DND-41 (cell line): Measurements from ENCODE around the gene DACT1.
A peak's percentile ranks its signal among the peaks of the same experiment; 100 is the strongest.

Experiments
- ATAC-seq: fragments of 200-7000 bp; cut with Tn5 transposase; 3 replicates; pipeline ENCODE4 v1.9.1; 2021; ENCODE audit warnings: low read depth; ENCODE audit not compliant: insufficient read depth
- DNase-seq: peaks from one replicate; pipeline ENCODE4 v3.0.0-alpha.2; 2020
- H2AFZ ChIP-seq: 2 replicates; pipeline ENCODE4 v1.6.0; 2012; ENCODE audit warnings: low read depth, low read length
- H3K27ac ChIP-seq: 2 replicates; pipeline ENCODE4 v1.5.1; 2012; ENCODE audit warnings: low read length, inconsistent platforms
- H3K27me3 ChIP-seq: fragments of 200-600 bp; sonication (generic); 2 replicates; pipeline ENCODE4 v1.6.0; 2012; ENCODE audit warnings: low read length, mild to moderate bottlenecking, inconsistent platforms; ENCODE audit not compliant: insufficient read depth, poor library complexity
- H3K36me3 ChIP-seq: 2 replicates; pipeline ENCODE4 v1.5.1; 2012; ENCODE audit warnings: low read length, inconsistent platforms; ENCODE audit not compliant: insufficient read depth
- H3K4me1 ChIP-seq: 2 replicates; pipeline ENCODE4 v1.5.1; 2012; ENCODE audit warnings: mild to moderate bottlenecking, low read length; ENCODE audit not compliant: insufficient read depth
- H3K4me2 ChIP-seq: 2 replicates; pipeline ENCODE4 v1.6.0; 2012; ENCODE audit warnings: mild to moderate bottlenecking, moderate library complexity, low read length, inconsistent platforms; ENCODE audit not compliant: insufficient read depth
- H3K4me3 ChIP-seq, 2 experiments: fragments of 200-600 bp in 1 of 2; shearing (Covaris generic) in 1 of 2; 2 replicates each; pipeline ENCODE4 v1.5.1; 2012 to 2016; ENCODE audit warnings: inconsistent platforms in 2 of 2, low read length in 2 of 2, mild to moderate bottlenecking in 2 of 2, low read depth in 1 of 2, moderate library complexity in 1 of 2
- H3K79me2 ChIP-seq: 2 replicates; pipeline ENCODE4 v1.6.0; 2012; ENCODE audit warnings: low read length, inconsistent platforms; ENCODE audit not compliant: insufficient read depth
- H3K9ac ChIP-seq: 2 replicates; pipeline ENCODE4 v1.6.0; 2012; ENCODE audit warnings: low read depth, mild to moderate bottlenecking, inconsistent platforms, low read length, moderate library complexity
- H3K9me3 ChIP-seq: 2 replicates; pipeline ENCODE4 v1.5.1; 2012; ENCODE audit warnings: low read length, moderate library complexity, mild to moderate bottlenecking, inconsistent platforms; ENCODE audit not compliant: insufficient read depth, severe bottlenecking
- H4K20me1 ChIP-seq: 2 replicates; pipeline ENCODE4 v1.6.0; 2012; ENCODE audit warnings: low read length; ENCODE audit not compliant: insufficient read depth
- CTCF ChIP-seq: IDR thresholded peaks from 2 replicates; pipeline ENCODE4 v1.5.1; 2012; ENCODE audit warnings: borderline replicate concordance, low read length, moderate library complexity, mild to moderate bottlenecking; ENCODE audit not compliant: poor library complexity, severe bottlenecking; ENCODE audit errors: extremely low read depth
- EZH2 ChIP-seq: IDR thresholded peaks from 3 replicates; pipeline ENCODE4 v1.6.1; 2012; ENCODE audit warnings: borderline replicate concordance, low read depth, mild to moderate bottlenecking, moderate library complexity, low read length, inconsistent platforms; ENCODE audit not compliant: severe bottlenecking

Gene DACT1

GRCh38 chr14:58660407-58660806 is 22.6 kb downstream of the DACT1 start:
- 0 out of 2 replicates have a peak, but pooled peaks cover 6% of the 10 kb centered on the region for H3K4me1 ChIP-seq
- no peaks in the 10 kb centered on the region for H3K36me3 ChIP-seq
- no peak overlapping the region for H3K4me3 ChIP-seq
- H3K9me3 ChIP-seq: no peaks in the 10 kb centered on the region
- no peak overlapping the region for H3K4me2 ChIP-seq
- DNase-seq (no peak), ATAC-seq (no peak)
- no peak overlapping the region for H2AFZ ChIP-seq
- H3K9ac ChIP-seq: no peak overlapping the region
- H3K79me2 ChIP-seq: no peaks in the 10 kb centered on the region
- TF ChIP-seq CTCF (no peak), EZH2 (no peak)
- H3K27me3 ChIP-seq: peaks cover 6% of the 10 kb centered on the region
- no peaks in the 10 kb centered on the region for H4K20me1 ChIP-seq
- no peak overlapping the region for H3K27ac ChIP-seq

GRCh38 chr14:58662018-58662417 is 24.3 kb downstream of the DACT1 start:
- H4K20me1 ChIP-seq: no peaks in the 10 kb centered on the region
- no peaks in the 10 kb centered on the region for H3K36me3 ChIP-seq
- H3K79me2 ChIP-seq: no peaks in the 10 kb centered on the region
- ATAC-seq (no peak), DNase-seq (no peak)
- peak overlapping the region; percentile 49; the same call in 1 of the 2 replicates for H2AFZ ChIP-seq
- H3K4me3 ChIP-seq: no peak overlapping the region
- no peak overlapping the region for H3K27ac ChIP-seq
- no peak for TF ChIP-seq EZH2
- TF ChIP-seq CTCF: no peak
- H3K27me3 ChIP-seq: peaks cover 9% of the 10 kb centered on the region
- no peak overlapping the region for H3K4me2 ChIP-seq
- no peak overlapping the region for H3K9ac ChIP-seq
- H3K9me3 ChIP-seq: no peaks in the 10 kb centered on the region
- H3K4me1 ChIP-seq: 0 out of 2 replicates have a peak, but pooled peaks cover 6% of the 10 kb centered on the region

GRCh38 chr14:58662759-58663158 is 25.0 kb downstream of the DACT1 start:
- Histone ChIP-seq H2AFZ (no peak overlapping the region), H4K20me1 (no peaks in the 10 kb centered on the region), H3K9me3 (no peaks in the 10 kb centered on the region), H3K4me3 (no peak overlapping the region), H3K36me3 (no peaks in the 10 kb centered on the region), H3K27me3 (peaks cover 12% of the 10 kb centered on the region), H3K27ac (no peak overlapping the region), H3K9ac (no peak overlapping the region), H3K4me1 (0 out of 2 replicates have a peak, but pooled peaks cover 6% of the 10 kb centered on the region), H3K79me2 (no peaks in the 10 kb centered on the region), H3K4me2 (no peak overlapping the region)
- TF ChIP-seq CTCF (no peak), EZH2 (no peak)
- no peak for DNase-seq
- no peak for ATAC-seq
